HG03103 (cell line): Measurements from ENCODE around the gene EEIG2.
"Not testable (repeated sequence)": the region's sequence is repeated elsewhere in the genome, so short reads cannot be mapped to it uniquely, and the experiment has no call there.

ENCODE experiments used
- ATAC-seq: cut with Tn5 transposase; IDR thresholded peaks from one replicate; pipeline ENCODE4 v1.9.1; 2021; ENCODE audit warnings: low read depth; ENCODE audit not compliant: unreplicated experiment

The EEIG2 gene

DNA sequence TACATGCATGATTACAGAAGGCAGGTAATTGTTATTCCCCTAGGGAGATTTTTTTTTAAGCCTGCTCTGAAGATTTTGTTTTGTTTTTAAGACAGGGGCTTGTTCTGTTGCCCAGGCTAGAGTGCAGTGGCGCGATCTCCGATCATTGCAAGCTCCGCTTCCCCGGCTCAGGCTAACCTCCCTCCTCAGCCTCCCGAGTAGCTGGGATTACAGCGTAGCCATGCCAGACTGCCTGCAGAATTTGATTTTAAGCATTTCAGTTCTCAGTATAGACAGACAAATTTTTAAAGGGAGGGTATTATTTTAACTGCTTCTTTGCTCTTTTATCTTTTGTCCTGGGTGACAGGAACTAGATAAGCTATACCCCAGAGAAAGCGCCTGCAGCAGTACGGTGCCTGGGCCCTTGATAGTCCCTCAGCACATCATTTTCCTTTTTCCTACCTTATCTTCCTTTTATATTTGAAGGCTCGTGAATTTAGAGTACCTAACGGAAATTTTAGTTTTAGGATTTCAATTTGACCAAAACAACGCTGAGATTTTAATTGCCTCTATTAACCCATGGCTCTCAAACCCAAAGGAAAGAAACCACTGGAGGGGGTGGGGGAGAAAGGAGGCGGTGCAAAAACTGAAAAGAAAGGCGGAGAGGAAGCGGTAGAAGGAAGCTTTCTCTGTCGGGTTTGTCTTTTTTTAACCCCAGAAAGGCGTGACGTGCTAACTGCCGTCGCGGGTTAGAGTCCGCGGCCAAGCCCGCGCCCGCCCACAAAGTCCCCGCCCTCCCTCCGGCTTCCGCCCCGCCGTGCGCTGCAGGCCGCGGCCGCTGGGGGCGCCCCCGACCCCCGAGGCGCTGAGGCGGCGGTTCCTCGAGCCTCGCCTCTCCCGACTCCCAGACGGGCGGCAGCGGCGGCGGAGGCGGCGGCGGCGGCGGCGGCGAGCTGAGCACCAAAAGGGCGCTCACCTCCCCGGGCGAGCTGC, at the start of gene EEIG2:
Gene EEIG2 (plus strand): TSS at position 886 of the 972 bp plus-strand sequence. CDS start 329 bp downstream, outside the sequence.
- ATAC-seq = peak; percentile 71

DNA sequence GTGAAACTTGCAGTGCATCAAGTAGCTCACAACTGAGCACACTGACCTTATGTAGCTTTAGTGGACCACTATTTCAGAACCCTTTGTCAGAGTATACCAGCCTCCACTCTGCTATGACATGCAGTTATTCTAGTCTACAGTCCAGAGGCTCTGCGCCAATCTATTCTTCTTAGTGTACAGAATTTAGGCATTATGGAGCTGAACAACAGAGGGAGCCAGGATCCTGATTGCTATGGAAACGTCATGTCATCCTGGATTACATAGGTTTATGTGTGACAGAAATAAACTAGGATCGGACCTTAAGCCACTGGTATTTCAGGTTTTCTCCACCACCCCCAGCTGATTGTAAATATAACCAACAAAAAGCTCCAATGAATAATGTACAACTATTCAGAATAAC, 48.1 kb upstream of the EEIG2 start:
- no peak for ATAC-seq

DNA sequence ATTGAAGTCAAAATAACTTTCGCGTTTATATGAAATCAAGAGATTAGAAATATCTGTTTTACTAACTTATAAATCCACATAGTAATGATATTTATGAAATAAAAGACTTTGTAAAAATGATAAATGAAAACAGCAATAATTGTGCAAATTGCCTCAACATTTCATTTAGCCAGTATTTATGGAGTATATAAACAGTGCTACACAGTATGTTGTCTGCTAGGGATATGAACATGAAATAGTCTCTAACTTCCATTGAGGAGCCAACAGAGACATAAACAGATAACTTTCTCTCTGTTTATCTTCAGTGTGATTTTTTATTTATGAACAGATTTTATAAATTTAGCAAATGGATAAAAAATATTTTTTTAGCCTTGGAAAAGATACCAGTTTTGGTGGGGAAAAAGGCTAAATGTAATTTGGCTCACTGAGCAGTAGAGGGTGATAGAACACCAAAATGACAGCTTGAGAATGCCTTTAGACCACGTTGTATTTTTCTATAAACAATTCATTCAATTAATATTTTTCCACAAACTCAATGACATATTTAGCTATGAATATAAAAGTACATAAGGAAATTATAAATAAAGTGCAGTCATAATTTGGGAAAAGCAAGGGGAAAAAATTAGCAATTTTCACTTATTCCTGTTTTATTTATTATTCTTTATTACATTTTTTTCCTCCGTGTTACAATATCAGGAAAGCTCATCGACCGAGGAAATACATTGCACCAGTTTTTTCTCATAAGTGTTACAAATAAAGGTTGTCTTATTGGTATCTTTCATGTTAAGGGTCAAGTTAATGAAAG, 47.5 kb upstream of the EEIG2 start:
- ATAC-seq = peak; percentile 56

DNA sequence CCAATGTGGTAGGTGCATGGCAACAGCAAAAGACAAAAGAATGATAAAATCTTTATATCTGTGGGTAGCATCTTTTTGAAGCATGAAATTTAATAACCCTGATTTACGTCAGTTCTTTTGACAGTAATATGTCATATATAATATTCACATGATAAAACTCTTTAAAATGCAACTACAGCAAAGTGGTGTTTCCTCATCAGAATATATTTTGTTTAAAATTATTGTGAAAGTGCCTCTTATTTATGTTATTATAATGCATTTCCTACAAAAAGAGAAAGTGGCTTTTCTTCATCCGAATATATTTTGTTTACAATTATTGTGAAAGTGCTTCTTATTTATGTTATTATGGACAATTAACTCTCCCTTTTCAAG, 46.9 kb upstream of the EEIG2 start:
- no peak for ATAC-seq

DNA sequence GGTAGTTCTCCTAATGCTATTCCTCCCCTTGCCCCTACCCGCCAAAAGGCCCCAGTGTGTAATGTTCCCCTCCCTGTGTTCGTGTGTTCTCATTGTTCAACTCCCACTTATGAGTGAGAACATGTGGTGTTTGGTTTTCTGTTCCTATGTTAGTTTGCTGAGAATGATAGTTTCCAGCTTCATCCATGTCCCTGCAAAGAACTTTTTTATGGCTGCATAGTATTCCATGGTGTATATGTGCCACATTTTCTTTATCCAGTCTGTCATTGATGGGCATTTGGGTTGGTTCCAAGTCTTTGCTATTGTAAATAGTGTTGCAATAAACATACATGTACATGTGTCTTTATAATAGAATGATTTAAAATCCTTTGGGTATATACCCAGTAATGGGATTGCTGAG, 46.0 kb upstream of the EEIG2 start:
- not testable (repeated sequence) for ATAC-seq

DNA sequence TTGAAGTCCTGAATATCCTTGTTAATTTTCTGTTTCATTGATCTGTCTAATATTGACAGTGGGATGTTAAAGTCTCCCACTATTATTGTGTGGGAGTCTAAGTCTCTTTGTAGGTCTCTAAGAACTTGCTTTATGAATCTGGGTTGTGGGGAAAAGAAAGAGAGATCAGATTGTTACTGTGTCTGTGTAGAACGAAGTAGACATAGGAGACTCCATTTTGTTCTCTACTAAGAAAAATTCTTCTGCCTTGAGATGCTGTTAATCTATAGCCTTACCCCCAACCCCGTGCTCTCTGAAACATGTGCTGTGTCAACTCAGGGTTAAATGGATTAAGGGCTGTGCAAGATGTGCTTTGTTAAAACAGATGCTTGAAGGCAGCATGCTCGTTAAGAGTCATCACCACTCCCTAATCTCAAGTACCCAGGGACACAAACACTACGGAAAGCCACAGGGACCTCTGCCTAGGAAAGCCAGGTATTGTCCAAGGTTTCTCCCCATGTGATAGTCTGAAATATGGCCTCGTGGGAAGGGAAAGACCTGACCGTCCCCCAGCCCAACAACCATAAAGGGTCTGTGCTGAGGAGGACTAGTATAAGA, 42.5 kb upstream of the EEIG2 start:
- not testable (repeated sequence) for ATAC-seq

DNA sequence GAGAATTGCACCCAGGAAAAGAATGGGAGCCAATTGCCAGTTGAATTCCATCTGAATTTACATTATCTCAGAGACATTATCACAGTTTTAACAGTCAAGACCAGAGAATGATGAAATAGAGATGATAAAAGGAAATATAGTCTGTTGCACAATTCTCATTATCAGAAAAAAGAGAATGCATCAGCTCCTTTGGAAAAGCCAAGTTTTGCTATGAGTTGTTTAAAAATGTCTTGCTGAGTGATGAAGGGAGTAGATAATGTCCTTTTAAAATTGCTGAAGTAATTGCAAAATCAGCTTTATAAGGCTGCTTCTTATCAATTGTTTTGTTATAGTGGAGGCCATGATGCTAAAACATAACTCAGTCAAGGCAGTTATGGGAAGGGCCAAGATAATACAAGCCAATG, 37.9 kb upstream of the EEIG2 start:
- no peak for ATAC-seq

DNA sequence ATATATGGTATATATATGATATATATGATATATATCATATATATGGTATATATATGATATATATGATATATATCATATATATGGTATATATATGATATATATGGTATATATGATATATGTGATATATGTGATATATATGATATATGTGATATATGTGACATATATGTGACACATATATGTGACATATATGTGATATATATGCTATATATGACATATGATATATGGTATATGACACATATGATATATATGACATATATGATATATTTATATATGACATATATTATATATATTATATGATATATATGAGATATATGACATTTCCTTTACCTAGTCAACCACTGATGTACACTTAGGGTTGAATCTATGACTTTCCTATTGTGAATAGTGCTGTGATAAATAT, 36.1 kb upstream of the EEIG2 start:
- ATAC-seq = no peak

DNA sequence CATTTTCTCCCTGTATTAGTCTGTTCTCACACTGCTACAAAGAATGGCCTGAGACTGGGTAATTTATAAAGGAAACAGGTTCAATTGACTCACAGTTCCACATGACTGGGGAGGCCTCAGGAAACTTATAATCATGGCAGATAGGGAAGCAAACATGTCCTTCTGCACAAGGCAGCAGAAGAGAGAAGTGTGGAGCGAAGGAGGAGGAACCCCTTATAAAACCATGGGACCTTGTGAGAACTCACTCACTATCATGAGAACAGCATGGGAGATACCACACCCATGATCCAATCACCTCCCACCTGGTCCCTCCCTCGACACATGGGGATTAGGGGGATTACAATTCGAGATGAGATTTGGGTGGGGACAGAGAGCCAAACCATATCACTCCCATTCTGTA, 35.2 kb upstream of the EEIG2 start:
- ATAC-seq = no peak

DNA sequence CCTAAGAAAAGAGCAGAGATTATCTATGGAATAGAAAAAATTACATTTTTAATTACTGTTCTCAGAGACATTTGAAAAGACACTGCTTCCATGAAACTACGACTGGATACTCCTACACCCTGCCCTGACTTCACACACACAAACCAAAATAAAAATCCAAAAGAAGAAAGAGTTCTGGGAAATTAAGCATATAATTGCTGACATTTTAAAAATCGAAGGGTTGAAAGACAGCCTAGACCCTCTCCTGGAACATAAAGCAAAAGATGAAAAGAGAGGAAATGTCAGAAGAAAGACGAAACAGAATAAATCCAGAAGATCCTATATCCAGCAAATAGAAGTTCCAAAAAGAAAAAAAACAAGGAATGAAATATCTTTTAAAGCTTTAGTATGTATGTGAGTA, 32.8 kb upstream of the EEIG2 start:
- no peak for ATAC-seq

DNA sequence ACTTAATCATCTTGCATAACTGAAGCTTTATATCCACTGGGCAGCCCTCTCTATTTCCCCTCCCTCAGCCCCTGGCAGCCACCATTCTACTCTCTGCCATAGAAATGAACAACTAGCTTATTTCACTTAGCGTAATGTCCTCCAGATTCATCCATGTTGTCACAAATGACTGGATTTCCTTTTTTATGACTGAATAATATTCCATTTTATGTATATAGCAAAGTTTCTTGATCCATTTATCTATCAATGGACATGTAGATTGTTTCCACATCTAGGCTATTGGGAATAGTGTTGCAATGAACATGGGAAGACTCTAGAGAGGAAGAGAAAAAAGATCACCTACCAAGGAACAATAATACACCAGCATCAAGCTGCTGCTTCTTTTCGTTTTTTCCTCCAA, 32.1 kb upstream of the EEIG2 start:
- ATAC-seq = no peak

DNA sequence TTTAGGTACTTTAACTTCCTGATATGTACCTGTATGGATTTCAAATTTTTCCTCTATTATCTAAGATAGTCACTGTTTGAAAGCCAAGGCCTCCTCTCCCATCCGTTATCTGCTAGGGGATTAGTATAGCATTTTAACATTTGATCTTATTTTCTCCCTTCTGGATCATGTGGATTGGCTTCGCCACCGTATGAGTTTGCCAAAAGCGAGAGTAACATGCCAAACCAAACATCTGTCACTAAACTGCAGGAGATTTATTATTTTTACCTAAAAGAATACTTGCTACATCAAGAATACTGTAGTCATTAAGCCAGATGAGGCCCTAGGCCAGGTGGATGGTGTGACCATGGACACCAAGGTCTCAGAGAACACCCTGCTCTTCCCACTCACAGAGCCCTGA, 28.5 kb upstream of the EEIG2 start:
- no peak for ATAC-seq

DNA sequence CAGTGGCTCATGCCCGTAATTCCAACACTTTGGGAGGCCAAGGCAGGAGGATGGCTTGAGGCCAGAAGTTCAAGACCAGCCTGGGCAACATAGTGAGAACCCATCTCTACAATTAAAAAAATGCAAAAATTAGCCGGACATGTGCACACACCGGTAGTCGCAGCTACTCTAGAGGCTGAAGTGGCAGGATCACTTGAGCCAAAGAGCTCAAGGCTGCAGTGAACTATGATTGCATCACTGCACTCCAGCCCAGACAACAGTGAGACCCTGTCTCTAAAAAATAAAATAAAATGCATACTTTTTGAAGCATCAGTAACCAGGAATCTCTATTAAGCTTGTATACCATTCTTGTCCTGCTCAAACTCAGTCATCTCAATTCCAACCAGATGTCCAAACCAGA, 27.2 kb upstream of the EEIG2 start:
- ATAC-seq = no peak

DNA sequence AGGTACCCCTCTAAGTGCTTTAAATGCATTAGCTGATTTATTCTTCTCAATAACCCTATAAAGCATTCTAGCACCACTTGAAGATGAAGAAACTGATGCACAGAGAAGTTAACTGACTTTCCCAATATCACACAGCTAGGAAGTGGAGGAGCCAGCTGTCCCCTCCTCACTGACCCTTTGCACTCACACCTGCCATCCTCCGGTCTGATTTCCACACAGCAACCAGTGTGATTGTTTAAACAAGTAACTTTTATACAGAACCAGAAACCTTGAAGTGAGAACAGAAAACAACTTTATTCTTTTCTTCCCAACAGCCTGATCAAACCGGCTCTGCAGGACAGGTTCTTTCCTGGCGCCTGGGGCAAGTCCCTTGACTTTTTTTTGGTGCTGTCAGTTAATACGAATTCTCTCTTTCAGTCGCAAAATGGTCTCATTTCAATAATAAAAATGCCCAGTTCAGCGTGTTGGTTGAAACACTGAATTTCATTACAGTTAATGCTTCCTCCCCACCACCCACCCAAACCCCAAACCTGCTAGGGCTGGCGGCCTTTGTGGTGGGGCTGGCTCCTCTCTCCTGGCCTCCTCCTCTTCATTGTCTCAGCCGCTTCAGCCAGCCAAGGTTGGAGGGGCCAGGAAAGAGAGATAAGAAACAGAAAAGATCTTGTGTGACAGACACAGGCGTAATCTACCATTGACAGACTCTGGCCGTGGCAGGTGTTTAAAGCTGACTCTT, 26.4 kb upstream of the EEIG2 start:
- ATAC-seq = no peak

DNA sequence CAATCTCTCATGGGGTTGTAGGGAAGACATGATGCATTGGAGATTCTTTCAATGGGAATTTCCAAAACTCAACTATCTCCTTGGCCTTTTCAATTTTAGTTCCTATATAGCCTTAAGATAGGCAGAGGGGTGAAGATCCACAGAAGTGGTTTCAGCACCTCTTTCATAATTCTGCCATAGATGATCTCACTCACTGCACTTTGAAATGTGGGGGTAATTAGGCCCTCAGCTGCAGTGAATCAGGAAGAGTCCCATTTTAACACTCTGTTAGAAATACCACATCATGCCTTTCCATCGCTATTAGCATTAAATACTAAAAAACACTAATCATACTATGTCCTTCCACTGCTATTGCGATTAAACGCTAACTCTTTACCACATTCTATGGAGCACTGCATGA, 25.1 kb upstream of the EEIG2 start:
- no peak for ATAC-seq

DNA sequence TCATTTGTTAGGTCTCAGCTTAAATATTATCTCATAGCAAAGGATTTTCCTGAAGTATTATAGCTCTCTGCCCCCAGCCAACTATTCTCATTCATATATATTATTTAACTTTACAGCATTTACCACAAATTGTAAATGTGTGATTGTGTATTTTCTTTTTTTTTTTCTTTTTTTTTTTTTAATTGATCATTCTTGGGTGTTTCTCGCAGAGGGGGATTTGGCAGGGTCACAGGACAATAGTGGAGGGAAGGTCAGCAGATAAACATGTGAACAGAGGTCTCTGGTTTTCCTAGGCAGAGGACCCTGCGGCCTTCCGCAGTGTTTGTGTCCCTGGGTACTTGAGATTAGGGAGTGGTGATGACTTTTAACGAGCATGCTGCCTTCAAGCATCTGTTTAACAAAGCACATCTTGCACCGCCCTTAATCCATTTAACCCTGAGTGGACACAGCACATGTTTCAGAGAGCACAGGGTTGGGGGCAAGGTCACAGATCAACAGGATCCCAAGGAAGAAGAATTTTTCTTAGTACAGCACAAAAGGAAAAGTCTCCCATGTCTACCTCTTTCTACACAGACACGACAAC, 24.5 kb upstream of the EEIG2 start:
- ATAC-seq = not testable (repeated sequence)

DNA sequence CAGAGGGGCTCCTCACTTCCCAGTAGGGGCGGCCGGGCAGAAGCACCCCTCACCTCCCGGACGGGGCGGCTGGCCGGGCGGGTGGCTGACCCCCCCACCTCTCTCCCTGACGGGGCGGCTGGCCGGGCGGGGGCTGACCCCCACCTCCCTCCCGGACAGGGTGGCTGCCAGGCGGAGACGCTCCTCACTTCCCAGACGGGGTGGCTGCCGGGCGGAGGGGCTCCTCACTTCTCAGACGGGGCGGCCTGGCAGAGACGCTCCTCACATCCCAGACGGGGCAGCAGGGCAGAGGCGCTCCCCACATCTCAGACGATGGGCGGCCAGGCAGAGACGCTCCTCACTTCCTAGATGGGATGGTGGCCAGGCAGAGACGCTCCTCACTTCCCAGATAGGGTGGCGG, 23.9 kb upstream of the EEIG2 start:
- not testable (repeated sequence) for ATAC-seq

DNA sequence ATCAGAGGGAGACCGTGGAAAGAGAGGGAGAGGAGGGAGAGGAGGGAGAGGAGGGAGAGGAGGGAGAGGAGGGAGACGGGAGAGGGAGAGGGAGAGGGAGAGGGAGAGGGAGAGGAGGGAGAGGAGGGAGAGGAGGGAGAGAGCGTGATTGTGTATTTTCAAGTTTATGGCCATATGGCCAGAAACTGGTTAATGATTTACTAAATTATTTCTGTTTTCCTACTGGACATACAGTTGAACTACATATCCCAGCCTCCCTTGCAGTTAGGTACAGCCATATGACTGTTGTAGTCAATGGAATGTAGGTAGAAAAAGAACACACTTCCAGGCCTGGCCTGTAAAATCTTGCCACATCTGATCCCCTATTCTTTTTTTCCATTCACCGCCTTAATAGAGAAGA, 23.1 kb upstream of the EEIG2 start:
- ATAC-seq = not testable (repeated sequence)

DNA sequence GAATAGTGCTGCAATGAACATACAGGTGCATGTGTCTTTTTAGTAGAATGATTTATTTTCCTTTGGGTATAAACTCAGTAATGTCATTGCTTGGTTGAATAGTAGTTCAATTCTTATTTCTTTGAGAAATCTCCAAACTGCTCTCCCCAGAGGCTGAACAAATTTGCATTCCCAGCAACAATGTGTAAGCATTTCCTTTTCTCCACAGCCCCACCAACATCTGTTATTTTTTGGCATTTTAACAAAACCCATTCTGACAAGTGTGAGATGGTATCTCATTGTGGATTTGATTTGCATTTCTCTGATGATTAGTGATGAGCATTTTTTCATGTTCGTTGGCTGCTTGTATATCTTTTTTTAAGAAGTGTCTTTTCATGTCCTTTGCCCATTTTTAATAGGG, 21.9 kb upstream of the EEIG2 start:
- ATAC-seq = no peak

DNA sequence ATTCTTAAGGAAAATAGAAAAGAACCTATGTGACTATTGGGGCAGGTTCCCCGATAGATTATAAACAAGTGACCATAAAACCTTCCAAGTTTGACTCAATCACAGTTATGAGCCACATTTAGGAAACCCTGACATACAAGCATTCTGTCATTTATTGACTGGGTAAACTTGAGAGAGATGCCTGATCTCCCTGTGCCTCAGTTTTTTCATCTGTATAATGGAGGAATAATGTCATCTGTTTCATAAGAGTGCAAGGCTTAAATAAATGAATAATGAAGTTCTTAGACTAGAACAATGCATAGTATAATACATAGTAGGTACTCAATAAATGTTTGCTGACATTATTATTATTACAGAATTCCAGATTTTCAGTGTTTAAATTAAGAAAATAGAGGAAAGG, 18.9 kb upstream of the EEIG2 start:
- ATAC-seq = no peak
